HG02981 (cell line): ENCODE results near the gene VEZT.
"Not testable (repeated sequence)": the region's sequence is repeated elsewhere in the genome, so short reads cannot be mapped to it uniquely, and the experiment has no call there.

Experiments used
- ATAC-seq: cut with Tn5 transposase; IDR thresholded peaks from one replicate; pipeline ENCODE4 v1.9.1; 2021; ENCODE audit warnings: mild to moderate bottlenecking, moderate library complexity; ENCODE audit not compliant: unreplicated experiment

The VEZT gene, protein sequence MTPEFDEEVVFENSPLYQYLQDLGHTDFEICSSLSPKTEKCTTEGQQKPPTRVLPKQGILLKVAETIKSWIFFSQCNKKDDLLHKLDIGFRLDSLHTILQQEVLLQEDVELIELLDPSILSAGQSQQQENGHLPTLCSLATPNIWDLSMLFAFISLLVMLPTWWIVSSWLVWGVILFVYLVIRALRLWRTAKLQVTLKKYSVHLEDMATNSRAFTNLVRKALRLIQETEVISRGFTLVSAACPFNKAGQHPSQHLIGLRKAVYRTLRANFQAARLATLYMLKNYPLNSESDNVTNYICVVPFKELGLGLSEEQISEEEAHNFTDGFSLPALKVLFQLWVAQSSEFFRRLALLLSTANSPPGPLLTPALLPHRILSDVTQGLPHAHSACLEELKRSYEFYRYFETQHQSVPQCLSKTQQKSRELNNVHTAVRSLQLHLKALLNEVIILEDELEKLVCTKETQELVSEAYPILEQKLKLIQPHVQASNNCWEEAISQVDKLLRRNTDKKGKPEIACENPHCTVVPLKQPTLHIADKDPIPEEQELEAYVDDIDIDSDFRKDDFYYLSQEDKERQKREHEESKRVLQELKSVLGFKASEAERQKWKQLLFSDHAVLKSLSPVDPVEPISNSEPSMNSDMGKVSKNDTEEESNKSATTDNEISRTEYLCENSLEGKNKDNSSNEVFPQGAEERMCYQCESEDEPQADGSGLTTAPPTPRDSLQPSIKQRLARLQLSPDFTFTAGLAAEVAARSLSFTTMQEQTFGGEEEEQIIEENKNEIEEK

DNA sequence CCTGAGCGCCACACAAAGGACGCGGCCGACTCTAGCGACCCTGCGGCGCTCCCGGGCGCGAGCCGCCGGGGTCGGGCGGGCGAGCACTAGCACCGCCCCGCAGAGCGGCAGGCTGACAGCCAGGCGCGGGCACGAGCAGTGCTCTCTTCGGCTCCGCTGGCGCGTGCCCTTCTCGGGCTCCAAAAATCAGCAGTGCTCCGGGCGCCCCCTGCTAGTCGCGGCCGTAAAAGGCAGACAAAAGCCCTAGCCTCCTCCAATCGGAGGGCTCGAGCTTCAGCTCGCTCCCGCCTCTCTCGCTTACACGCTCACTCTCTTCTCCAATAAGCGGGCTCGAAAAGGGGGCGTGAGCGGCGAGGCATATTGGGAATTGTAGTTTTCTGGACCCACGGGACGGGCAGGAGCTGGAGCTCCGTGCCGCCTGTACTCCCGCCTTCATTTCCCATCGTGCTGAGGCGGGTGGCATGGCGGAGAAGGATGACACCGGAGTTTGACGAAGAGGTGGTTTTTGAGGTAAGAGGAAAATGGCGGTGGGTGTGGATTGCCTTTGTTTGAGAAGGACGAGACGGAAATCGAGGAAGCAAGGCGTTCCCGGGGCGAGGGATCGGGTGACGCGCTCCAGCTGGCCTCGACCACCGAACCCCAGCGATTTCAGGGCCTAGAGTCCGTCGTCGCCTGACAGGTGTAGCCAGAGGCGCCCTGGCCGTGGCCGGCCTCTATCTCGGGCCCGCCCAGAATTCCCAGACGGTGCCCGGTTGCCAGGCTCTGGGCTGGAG, at the start of gene VEZT, which contains the start of gene FGD6:
VEZT (plus strand) TSS at position 431 of the 773 bp plus-strand sequence; CDS start at position 475, 44 bp downstream.
FGD6 (minus strand) TSS at position 91 of the 773 bp plus-strand sequence. CDS start 227 bp downstream, outside the sequence.
- ATAC-seq, result peak; percentile 93

DNA sequence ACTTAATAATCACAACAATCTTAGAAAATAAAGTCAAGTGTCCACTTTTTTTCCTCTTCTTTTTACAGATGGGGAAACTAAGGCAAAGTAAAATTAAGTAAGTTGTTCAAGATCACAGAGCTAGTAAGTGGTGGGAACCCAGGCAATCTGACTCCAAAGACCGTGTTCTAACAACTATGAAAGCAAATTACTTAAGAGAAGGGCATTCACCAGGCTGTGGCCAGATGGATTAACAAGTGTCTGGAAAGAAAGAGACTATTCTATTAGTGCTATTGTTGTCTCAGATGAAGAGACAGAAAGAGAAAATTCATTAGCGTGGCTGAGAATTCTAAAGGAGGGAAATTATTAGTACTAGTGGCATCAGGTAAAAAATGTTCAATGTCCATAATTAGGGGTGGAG, 48.9 kb upstream of the VEZT start:
- ATAC-seq, result no peak

DNA sequence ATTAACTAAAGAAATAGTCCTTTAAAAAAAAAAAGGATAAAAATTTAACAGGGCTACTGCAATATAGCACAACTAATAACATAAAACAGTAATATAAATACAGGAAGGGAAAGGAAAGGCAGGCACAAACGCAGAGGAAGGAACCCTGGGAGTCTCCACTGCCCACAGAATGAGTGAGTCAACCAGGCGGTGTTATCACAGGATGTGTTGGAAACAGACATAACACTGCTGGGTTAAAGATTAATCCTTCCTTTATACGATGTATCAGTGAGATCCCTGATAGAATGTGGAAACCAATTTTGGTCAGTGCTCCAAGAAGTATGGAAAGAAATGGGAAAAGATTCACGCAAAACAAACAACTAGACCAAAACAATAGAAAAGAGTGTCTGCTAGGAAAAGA, 48.2 kb upstream of the VEZT start:
- no peak for ATAC-seq

DNA sequence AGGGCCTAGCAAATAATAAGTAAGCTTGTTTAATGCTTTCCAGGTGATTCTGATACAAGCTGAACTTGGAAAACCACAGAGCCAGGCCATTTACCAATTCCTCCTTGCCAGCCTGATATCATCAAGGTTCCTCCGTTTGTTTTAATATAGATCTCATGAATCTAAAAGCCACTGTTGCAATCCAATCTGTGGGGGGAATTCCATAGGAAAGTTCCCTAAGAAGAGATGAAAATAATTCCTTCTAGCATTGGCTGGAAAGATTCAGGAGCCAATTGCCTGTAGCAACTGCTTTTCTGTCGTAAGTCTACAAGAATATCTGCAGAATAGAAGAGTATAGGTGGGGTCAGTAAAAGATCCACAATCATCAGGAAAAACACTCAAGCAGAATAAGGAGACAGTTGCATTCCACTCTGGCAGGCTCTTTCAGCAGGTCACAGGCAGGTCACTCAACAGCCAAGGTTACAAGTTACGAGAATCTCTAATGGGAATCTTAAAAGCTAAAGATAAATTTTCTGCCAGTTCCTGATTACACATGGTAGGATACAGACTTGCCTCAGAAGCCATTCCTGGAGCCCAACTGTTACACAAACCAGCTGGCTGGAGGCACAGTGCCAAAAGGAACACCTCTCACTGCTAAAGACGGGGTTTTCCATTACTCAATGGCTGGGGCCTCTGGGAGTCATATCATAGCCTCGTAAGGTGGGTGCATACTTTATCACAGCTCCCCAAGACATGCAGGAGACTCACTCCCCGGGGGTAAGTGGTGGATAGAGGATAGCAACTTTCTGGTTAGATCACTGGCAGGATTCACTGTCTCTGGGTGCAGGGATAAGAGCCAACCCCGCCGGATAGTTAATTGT, 44.0 kb upstream of the VEZT start:
- no peak for ATAC-seq

DNA sequence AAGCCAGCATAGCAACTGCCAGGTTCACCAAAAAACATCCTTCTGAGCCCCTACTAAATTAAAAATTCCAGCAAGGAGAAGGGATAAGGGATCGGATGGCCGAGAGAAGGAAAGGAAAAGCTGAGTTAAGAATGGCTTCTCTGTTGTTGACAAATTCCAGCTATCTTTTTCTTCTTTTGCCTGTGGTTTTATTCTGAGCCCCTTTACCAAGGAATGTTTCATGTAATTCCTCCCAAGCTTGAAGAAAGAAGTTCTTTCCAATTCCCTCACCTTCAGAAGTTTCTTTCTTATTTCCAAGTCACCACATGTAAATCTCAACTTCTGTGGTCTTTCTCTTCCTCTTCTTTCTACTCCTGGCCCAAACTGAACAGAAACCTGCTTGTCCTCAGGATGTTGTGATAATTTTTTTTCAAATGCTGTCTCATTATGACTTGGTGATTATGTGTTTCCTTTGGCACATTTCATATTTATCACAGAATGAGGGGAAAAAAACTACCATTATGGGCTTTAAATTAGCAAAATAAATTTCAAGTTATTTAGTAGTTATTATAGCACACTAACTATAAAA, 40.3 kb upstream of the VEZT start:
- ATAC-seq, result no peak

DNA sequence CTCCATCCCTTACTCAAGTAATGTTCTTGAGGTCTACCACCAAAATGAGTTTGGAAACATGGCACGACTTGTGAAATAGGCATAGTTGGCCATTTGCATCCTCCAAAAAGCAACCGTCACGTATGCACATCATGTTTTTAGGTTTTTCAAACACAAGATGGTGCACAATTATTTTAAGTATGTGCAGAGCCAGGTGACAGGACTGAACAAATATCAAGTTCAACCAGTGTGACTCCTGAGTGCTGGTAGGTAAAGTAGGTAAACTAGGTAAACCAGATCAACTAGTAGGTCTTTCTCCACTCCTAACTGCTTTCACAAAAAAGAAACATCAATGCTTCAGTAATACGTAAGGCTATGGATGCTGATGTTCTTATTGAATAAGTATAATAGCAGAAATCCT, 39.5 kb upstream of the VEZT start:
- no peak for ATAC-seq

DNA sequence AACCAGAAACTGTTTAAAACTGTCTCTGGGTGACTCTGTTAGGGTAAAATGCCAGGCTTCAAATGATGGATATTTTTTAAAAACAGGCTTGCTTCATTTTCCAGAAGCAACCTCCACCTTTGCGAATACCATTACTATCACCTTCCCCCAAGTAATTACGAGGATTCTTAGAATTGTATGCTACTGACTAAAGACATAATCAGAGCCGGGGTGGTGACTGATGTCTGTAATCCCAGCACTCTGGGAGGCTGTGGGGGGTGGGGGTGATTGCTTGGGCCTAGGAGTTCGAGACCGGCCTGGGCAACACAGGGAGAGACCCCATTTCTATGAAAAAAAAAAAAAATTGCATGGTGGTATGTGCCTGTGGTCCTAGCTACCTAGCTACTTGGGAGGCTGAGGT, 38.6 kb upstream of the VEZT start:
- no peak for ATAC-seq

DNA sequence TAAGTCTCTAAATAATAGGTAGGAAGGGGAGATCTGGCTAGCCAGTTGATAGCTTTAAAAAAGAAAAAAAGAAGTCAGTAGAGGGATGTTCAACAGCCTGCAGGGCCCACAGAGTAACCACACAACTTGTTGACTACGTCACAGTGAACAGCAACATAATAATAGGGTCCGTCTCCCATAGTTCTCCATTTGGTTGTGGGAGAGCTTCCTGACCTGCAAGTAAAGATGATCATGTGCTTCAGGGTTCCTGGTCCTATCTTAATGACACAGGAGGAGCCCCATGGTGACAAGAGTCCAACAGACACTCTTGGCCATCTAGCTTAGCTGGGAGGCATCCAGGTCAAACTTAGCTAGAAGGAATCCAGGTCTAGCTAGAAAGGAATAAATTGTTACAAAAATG, 36.5 kb upstream of the VEZT start:
- ATAC-seq, result no peak

DNA sequence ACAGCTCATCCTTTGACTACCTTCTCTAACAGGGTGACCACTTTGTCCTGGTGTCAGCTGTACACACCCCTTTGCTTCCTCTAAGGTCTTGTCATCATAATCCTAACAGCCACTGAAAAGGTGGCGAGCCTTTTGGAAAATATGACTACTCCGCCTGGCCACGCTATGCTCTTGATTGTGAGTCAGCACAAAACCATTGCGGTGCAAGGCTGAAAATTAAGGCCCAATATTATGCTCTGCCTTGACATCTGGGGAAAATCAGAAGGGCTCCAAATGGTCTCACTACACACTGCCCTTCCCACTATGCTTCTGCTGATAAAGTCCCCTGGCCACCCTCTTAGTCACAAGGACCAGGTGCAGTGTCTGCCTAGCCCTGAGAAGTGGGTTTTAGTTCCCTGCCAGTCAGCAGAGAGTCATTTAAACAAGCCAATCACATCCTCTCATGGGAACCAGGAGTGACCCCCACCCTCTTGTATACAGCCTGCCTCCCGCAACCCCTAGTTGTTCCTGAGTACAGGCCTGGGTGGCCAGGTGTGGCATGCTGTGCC, 34.7 kb upstream of the VEZT start:
- no peak for ATAC-seq

DNA sequence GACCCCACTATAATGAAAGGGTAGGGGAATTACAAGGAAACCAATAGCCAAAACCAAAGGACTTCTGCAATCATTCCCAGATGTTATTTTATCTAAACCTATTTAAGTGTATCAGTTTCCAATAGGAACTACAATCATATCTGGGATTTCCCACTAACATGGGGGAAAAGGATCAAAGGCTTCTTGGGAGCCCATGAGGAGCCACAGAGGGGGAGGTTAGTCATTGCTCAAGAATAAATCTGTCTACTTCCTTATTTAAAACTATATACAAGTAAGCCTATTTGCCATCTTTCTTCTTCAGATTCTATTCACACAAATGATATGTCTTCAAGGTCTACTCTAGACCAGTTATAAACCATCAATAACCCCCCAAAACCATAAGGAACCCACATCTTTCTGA, 33.5 kb upstream of the VEZT start:
- no peak for ATAC-seq

DNA sequence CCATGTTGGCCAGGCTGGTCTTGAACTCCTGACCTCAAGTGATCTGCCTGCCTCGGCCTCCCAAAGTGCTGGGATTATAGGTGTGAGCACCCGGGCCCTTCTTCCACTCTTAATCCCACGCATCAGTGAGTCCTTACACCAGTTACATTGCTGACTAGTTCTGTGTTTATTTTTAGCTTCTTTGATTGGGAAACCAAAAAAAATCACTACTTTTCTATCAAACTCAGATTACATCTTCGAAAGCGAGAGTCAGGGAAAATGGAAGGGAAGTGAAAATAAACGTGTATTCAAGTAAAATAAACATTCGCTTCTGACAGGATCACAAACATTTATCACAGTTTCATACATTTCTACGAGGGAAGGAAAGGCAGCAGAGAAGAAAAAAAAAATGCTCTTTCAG, 32.5 kb upstream of the VEZT start:
- ATAC-seq, result no peak

DNA sequence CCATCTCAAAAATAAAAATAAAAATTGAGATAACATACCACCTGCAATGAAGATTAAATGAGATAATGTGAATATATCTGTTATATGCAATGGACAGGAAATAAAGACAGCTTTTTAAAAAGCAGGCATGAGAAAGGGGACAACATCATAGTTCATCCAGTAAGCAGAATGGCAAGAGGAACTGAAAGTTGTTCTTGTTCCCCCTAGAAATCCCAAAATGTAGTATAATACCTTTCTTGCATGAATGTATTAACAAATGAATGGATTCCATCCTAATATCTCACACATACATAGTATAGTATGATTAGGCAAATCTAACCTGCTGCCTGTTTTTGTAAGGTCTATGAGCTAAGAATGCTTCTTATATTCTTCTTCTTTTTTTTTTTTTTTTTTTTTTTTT, 31.8 kb upstream of the VEZT start:
- no peak for ATAC-seq

DNA sequence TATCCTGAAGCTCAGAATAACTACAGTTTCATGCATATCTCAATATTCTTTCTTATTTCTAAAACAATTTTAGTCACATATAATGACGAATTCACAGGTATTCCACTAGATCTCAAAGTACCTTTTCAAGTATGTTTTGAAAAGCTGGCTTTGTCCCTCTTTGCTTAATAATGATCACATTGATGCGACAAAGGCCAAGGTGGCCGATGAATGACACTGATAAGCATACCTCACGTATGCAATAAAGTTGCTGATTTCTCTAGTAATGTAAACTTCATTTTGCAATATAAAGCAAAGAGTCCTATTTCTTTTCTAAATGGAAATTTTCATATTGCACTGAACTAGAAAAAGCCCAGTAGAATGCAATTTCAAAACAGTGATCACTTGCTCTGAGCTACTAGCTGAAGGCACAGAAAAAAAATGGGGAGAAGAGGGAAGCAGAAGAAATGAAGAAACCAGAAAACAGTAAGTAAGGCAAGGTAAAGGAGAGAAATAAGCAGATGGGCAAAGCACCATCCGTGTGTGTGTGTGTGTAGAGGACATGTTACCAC, 29.7 kb upstream of the VEZT start:
- no peak for ATAC-seq

DNA sequence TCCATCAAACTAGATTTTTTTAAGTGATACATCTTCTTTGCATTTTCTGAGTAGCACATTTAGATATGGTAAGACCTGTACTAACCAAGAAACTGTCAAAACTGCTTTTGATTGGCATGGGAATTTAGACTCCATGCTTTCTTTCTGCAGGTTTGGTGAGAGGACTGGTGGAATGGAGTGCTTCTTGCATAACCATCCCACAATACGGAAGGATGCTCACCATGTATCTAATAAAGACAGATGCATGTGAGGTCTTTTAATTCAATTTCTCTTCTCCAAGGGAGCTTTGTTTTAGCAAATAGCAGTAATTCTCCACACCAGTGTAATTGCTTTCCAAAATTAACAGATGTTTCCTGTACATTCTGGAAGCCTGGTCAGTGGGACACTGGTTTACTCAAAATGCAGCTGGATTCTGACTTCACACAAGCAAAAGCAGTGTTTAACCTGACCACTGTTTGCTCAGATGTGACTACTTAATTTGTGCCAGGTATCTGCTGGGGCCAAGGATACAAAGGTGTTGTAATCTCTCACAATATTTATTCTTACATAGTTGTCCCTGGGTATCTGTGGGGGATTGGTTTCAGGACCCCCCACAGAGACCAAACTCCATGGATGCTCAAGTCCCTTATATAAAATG, 26.4 kb upstream of the VEZT start:
- ATAC-seq, result no peak

DNA sequence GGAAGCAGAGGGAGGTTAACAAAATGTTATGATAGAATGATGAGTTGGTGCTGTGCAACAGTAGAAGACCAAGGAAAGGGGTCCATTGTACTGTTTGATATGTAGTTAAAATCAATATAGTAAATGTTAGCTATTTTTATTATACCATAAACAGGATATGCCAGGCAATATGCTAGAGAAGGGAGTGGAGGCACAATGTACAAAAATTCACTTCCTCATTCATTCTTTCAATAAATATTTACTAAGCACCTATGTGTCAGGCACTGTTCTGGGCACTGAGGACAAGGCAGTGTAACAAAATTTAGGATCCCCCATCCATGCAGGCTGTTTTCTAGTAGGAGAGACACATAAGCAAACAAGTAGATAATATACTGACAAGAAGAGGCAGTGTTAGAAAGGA, 25.3 kb upstream of the VEZT start:
- no peak for ATAC-seq

DNA sequence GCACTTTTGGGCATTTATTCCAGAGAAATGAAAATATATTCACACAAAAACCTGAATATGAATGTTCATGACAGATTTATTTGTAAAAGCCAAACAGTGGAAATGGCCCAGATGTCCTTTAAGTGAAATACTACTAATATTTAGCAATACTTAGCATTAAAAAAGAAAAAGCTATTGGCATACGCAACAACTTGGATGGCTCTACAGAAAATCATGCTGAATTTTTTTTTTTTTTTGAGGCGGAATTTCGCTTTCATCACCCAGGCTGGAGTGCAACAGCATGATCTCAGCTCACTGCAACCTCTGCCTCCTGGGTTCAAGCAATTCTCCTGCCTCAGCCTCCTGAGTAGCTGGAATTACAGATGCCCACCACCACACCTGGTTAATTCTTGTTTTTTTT, 24.5 kb upstream of the VEZT start:
- no peak for ATAC-seq

DNA sequence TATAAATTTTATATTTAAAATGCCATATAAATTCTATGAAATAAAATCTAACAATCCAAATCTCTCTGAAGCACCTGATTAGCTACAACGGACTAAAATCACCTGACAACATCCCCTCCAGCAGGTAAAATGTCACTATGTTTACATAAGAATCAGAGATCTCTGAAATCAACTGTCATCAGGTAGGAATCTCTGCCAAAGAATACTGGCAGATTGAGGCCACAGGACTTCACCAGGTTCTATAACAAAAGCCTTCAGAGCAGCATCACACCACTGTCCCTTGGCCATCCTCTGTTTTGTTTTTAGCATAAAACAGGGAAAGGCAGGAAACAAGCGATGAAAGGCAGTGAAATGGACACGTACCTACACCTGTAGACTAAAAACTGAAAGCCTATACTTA, 22.5 kb upstream of the VEZT start:
- no peak for ATAC-seq

DNA sequence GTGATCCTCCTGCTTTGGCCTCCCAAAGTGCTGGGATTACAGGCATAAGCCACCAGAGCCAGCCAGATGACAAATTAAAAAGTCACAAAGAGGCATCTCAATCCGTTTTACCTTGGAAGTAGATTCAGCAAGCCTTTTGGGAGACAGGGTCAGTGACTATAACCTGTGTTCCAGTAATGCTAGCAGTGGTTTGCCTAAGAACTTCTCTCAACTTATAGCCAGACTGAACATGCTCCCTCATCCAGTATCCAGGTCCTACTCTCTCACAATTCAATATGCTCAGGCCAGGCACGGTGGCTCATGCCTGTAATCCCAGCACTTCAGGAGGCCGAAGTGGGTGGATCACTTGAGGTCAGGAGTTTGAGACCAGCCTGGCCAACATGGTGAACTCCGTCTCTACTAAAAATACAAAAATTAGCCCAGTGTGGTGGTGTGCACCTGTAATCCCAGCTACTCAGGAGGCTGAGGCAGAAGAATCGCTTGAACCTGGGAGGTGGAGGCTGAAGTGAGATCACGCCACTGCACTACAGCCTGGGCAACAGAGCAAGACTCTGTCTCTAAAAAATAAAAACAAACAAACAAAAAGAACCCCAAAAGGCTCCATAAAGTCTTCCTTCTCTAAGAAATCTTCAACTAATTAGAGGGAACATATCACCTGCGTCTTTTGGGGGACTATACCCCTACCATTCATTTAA, 20.6 kb upstream of the VEZT start:
- ATAC-seq, result not testable (repeated sequence)
